Measurements from ENCODE around the gene SOD2. TPM values are rescaled to one million over a fixed set of nuclear protein-coding genes. Genes with fewer than 3 reads are reported as not detected.

The SOD2 gene
- polyA plus RNA-seq, 1 donor from 2014 or later = 137 TPM

DNA sequence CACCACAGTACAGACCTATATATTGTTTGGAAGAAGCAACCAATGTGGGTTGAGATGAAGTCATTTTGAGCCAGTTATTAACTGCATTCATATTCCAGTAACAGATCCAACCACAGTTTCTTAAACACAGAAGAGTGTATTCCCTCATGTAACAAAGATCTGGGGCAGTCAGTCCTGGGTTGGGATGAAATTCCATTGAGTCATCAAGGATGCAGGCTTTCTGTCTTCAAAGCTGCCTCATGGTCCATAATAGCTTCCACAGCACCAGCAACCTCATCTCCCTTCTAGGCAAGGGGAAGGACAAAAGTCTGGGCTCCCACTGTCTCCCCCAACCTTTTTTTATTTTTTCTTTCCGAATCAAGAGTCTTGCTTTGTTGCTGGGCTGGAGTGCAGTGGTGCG, 2.9 kb upstream of the SOD2 start:
- no peaks in the 10 kb centered on the region for H3K36me3 ChIP-seq (ENCODE audit: insufficient read depth, low read length)
- no peak overlapping the region for H3K4me3 ChIP-seq (ENCODE audit: low read length)
- H3K4me2 ChIP-seq (ENCODE audit: low read length) = no peak overlapping the region
- H3K9ac ChIP-seq (ENCODE audit: low read length) = no peak overlapping the region
- H2AFZ ChIP-seq (ENCODE audit: low read depth, low read length) = no peak overlapping the region
- peaks cover 14% of the 10 kb centered on the region for H3K79me2 ChIP-seq (replicated peaks; ENCODE audit: insufficient read depth, low read length)
- H3K27ac ChIP-seq (ENCODE audit: low read length) = no peak overlapping the region
- H3F3A ChIP-seq (ENCODE audit: insufficient read depth, low read length, poor library complexity, severe bottlenecking) = no peaks in the 10 kb centered on the region
- H3K9me2 ChIP-seq (ENCODE audit: insufficient read depth, low read length) = no peaks in the 10 kb centered on the region
- H4K20me1 ChIP-seq (ENCODE audit: insufficient read depth) = no peaks in the 10 kb centered on the region
- no peaks in the 10 kb centered on the region for H3K27me3 ChIP-seq (ENCODE audit: insufficient read depth, low read depth, low read length)
- TF ChIP-seq, protein P1, sequence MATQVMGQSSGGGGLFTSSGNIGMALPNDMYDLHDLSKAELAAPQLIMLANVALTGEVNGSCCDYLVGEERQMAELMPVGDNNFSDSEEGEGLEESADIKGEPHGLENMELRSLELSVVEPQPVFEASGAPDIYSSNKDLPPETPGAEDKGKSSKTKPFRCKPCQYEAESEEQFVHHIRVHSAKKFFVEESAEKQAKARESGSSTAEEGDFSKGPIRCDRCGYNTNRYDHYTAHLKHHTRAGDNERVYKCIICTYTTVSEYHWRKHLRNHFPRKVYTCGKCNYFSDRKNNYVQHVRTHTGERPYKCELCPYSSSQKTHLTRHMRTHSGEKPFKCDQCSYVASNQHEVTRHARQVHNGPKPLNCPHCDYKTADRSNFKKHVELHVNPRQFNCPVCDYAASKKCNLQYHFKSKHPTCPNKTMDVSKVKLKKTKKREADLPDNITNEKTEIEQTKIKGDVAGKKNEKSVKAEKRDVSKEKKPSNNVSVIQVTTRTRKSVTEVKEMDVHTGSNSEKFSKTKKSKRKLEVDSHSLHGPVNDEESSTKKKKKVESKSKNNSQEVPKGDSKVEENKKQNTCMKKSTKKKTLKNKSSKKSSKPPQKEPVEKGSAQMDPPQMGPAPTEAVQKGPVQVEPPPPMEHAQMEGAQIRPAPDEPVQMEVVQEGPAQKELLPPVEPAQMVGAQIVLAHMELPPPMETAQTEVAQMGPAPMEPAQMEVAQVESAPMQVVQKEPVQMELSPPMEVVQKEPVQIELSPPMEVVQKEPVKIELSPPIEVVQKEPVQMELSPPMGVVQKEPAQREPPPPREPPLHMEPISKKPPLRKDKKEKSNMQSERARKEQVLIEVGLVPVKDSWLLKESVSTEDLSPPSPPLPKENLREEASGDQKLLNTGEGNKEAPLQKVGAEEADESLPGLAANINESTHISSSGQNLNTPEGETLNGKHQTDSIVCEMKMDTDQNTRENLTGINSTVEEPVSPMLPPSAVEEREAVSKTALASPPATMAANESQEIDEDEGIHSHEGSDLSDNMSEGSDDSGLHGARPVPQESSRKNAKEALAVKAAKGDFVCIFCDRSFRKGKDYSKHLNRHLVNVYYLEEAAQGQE (IDR thresholded peaks at IDR 0.05; ENCODE audit: borderline replicate concordance) = no peak
- no peak for TF ChIP-seq SMC3 (conservative IDR thresholded peaks at IDR 0.05; ENCODE audit: poor library complexity)
- no peak for TF ChIP-seq POLR2AphosphoS5 (IDR thresholded peaks at IDR 0.05)
- no peak for TF ChIP-seq EZH2 (IDR thresholded peaks at IDR 0.05; ENCODE audit: borderline replicate concordance, insufficient read depth, low read length, poor library complexity, severe bottlenecking)
- TF ChIP-seq, protein P2, sequence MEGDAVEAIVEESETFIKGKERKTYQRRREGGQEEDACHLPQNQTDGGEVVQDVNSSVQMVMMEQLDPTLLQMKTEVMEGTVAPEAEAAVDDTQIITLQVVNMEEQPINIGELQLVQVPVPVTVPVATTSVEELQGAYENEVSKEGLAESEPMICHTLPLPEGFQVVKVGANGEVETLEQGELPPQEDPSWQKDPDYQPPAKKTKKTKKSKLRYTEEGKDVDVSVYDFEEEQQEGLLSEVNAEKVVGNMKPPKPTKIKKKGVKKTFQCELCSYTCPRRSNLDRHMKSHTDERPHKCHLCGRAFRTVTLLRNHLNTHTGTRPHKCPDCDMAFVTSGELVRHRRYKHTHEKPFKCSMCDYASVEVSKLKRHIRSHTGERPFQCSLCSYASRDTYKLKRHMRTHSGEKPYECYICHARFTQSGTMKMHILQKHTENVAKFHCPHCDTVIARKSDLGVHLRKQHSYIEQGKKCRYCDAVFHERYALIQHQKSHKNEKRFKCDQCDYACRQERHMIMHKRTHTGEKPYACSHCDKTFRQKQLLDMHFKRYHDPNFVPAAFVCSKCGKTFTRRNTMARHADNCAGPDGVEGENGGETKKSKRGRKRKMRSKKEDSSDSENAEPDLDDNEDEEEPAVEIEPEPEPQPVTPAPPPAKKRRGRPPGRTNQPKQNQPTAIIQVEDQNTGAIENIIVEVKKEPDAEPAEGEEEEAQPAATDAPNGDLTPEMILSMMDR (IDR thresholded peaks at IDR 0.05; ENCODE audit: poor library complexity, severe bottlenecking) = no peak
- no peak for TF ChIP-seq EP300 (conservative IDR thresholded peaks at IDR 0.05; ENCODE audit: poor library complexity, severe bottlenecking)
- TF ChIP-seq MXI1 (conservative IDR thresholded peaks at IDR 0.05; ENCODE audit: poor library complexity, severe bottlenecking) = no peak
- no peak for TF ChIP-seq RAD21 (conservative IDR thresholded peaks at IDR 0.05)
- no peak for TF ChIP-seq TAF1 (IDR thresholded peaks at IDR 0.05; ENCODE audit: low read depth)
- H3K9me3 ChIP-seq (ENCODE audit: low read length) = no peaks in the 10 kb centered on the region

DNA sequence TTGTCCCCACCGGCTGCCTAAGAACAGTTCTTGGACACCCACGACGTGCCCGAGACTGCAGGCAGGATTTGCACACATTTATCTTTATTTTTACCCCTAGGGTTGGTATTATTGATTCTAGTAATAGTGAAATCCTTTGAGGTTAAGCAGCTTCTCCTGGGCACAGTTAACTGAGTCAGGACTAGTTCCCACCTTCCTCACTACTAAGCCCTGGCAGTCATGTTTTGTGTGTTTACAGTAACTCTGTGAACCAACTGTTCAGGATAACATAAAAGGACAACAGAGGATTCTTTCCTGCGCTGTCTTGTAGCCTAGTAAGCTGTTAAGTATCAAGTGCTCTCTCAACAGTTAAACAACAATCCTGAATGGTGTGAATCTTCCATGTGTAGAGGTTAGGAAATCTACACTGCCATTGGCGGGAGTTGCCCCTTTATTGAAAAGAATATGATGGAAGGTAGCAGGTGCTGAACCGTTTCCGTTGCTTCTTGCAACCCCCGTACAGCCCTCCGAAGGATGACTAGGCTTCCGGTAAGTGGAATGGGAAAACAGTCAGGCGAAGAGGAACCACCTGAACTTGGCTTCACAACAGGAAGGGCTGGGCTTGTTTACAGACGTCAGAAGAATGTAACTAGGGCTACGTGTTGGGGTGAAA, 979 bp upstream of the SOD2 start:
- peak overlapping the region; percentile 51 for H2AFZ ChIP-seq (ENCODE audit: low read depth, low read length)
- no peaks in the 10 kb centered on the region for H3F3A ChIP-seq (ENCODE audit: insufficient read depth, low read length, poor library complexity, severe bottlenecking)
- H3K79me2 ChIP-seq (replicated peaks; ENCODE audit: insufficient read depth, low read length) = peaks cover 28% of the 10 kb centered on the region
- no peaks in the 10 kb centered on the region for H4K20me1 ChIP-seq (ENCODE audit: insufficient read depth)
- H3K4me3 ChIP-seq (ENCODE audit: low read length) = peak overlapping the region; percentile 94
- no peaks in the 10 kb centered on the region for H3K9me3 ChIP-seq (ENCODE audit: low read length)
- no peaks in the 10 kb centered on the region for H3K9me2 ChIP-seq (ENCODE audit: insufficient read depth, low read length)
- no peak for TF ChIP-seq EZH2 (IDR thresholded peaks at IDR 0.05; ENCODE audit: borderline replicate concordance, insufficient read depth, low read length, poor library complexity, severe bottlenecking)
- TF ChIP-seq RAD21 (conservative IDR thresholded peaks at IDR 0.05) = no peak
- TF ChIP-seq MXI1 (conservative IDR thresholded peaks at IDR 0.05; ENCODE audit: poor library complexity, severe bottlenecking) = no peak
- TF ChIP-seq SMC3 (conservative IDR thresholded peaks at IDR 0.05; ENCODE audit: poor library complexity) = no peak
- no peak for TF ChIP-seq POLR2AphosphoS5 (IDR thresholded peaks at IDR 0.05)
- no peak for TF ChIP-seq TAF1 (IDR thresholded peaks at IDR 0.05; ENCODE audit: low read depth)
- TF ChIP-seq, protein P2 (IDR thresholded peaks at IDR 0.05; ENCODE audit: poor library complexity, severe bottlenecking) = no peak
- peak overlapping the region; percentile 64 for H3K4me2 ChIP-seq (ENCODE audit: low read length)
- peak overlapping the region; percentile 85 for H3K9ac ChIP-seq (ENCODE audit: low read length)
- H3K27ac ChIP-seq (ENCODE audit: low read length) = peak overlapping the region; percentile 81
- H3K36me3 ChIP-seq (ENCODE audit: insufficient read depth, low read length) = no peaks in the 10 kb centered on the region
- H3K27me3 ChIP-seq (ENCODE audit: insufficient read depth, low read depth, low read length) = no peaks in the 10 kb centered on the region

All from neural cell (in vitro differentiated cells).